ENCODE results near the gene C19orf38. TPM values are rescaled to one million over a fixed set of nuclear protein-coding genes. Genes with fewer than 3 reads are reported as not detected.
A peak's percentile ranks its signal among the peaks of the same experiment; 100 is the strongest.

C19orf38 gene
- total RNA-seq, 1 experiment from 2014 or later = 0.30 TPM

- DNase-seq (ENCODE audit: unreplicated experiment) = no peak
- POLR2A ChIA-PET = no interaction called here
- no peaks in the 10 kb centered on the region for H3K27me3 Mint-ChIP-seq (ENCODE audit: insufficient read depth, unreplicated experiment)
- TF ChIP-seq CTCF (IDR thresholded peaks at IDR 0.05; ENCODE audit: unreplicated experiment) = no peak
- BruUV-seq (replicated peaks) = no TSS peak
- peaks cover 10% of the 10 kb centered on the region for H3K9me3 Mint-ChIP-seq (ENCODE audit: unreplicated experiment)
- no peak overlapping the region for H3K4me3 Mint-ChIP-seq (ENCODE audit: unreplicated experiment)
- H3K27ac Mint-ChIP-seq (ENCODE audit: low read depth, unreplicated experiment) = peak overlapping the region; percentile 16
- H3K4me1 Mint-ChIP-seq (ENCODE audit: insufficient read depth, unreplicated experiment) = peaks cover 15% of the 10 kb centered on the region
- intact Hi-C loops (cut with micrococcal nuclease) = no loop called here
- H3K36me3 Mint-ChIP-seq (ENCODE audit: insufficient read depth, unreplicated experiment) = peaks cover 50% of the 10 kb centered on the region
- CTCF ChIA-PET = interaction anchor here (0.6 to 1.0 kb wide), 2 partner anchors 87 to 361 kb away, joined by 4 to 5 read pairs; partner anchors contain the start of gene DNM2
These were observed 43.0 kb upstream of the C19orf38 start for GRCh38 chr19:10805065-10805757.

- DNase-seq (ENCODE audit: unreplicated experiment) = no peak
- H3K27ac Mint-ChIP-seq (ENCODE audit: low read depth, unreplicated experiment) = no peak overlapping the region
- intact Hi-C loops (cut with micrococcal nuclease) = no loop called here
- H3K4me3 Mint-ChIP-seq (ENCODE audit: unreplicated experiment) = no peak overlapping the region
- H3K36me3 Mint-ChIP-seq (ENCODE audit: insufficient read depth, unreplicated experiment) = peaks cover 54% of the 10 kb centered on the region
- CTCF ChIA-PET = interaction anchor here (0.6 to 1.0 kb wide), 2 partner anchors 88 to 362 kb away, joined by 4 to 5 read pairs; partner anchors contain the start of gene DNM2
- BruUV-seq (replicated peaks) = no TSS peak
- no peak for TF ChIP-seq CTCF (IDR thresholded peaks at IDR 0.05; ENCODE audit: unreplicated experiment)
- H3K9me3 Mint-ChIP-seq (ENCODE audit: unreplicated experiment) = peaks cover 10% of the 10 kb centered on the region
- peaks cover 15% of the 10 kb centered on the region for H3K4me1 Mint-ChIP-seq (ENCODE audit: insufficient read depth, unreplicated experiment)
- POLR2A ChIA-PET = interaction anchor here (0.7 to 1.1 kb wide), 2 partner anchors 8 to 12 kb away, joined by 4 read pairs; no protein-coding TSS in a partner anchor
- no peaks in the 10 kb centered on the region for H3K27me3 Mint-ChIP-seq (ENCODE audit: insufficient read depth, unreplicated experiment)
These were observed 42.4 kb upstream of the C19orf38 start for GRCh38 chr19:10805758-10806247.

GRCh38 chr19:10808937-10809649 is 39.1 kb upstream of the C19orf38 start:
- Mint-ChIP-seq H3K36me3 (ENCODE audit: insufficient read depth, unreplicated experiment) (peaks cover 38% of the 10 kb centered on the region), H3K27ac (ENCODE audit: low read depth, unreplicated experiment) (peak overlapping the region; percentile 63), H3K4me3 (ENCODE audit: unreplicated experiment) (peak overlapping the region; percentile 15), H3K4me1 (ENCODE audit: insufficient read depth, unreplicated experiment) (peaks cover 15% of the 10 kb centered on the region), H3K9me3 (ENCODE audit: unreplicated experiment) (peaks cover 10% of the 10 kb centered on the region), H3K27me3 (ENCODE audit: insufficient read depth, unreplicated experiment) (no peaks in the 10 kb centered on the region)
- peak; percentile 93 for DNase-seq (ENCODE audit: unreplicated experiment)
- ChIA-PET CTCF (interaction anchor here (0.7 to 1.2 kb wide), 3 partner anchors 90 to 176 kb away, joined by 3 to 4 read pairs (median 3); partner anchors contain the start of gene DNM2), POLR2A (interaction anchor here (0.5 to 1.9 kb wide), 5 partner anchors 27 to 108 kb away, joined by 3 to 9 read pairs (median 6); partner anchors contain the start of genes QTRT1 and TMED1)
- intact Hi-C loops (cut with micrococcal nuclease) = no loop called here
- TF ChIP-seq CTCF (IDR thresholded peaks at IDR 0.05; ENCODE audit: unreplicated experiment) = no peak
- no TSS peak for BruUV-seq (replicated peaks)
